Ovary (tissue), 3 donors: ENCODE measurements around the gene HEXD.

Source experiments
- CTCF ChIP-seq, 3 donors: fragments of 450-650 bp in 2 of 3; fragments of 200-600 bp in 1 of 3; IDR thresholded peaks; one replicate each; pipeline versions ENCODE4 v1.5.1 to v1.8.0; 2016 to 2022; ENCODE audit warnings: antibody characterized with exemption in 3 of 3, mild to moderate bottlenecking in 1 of 3
- EP300 ChIP-seq: sonication (generic); formaldehyde crosslinking; IDR thresholded peaks from one replicate; pipeline ENCODE4 v1.6.1; 2017; ENCODE audit warnings: antibody characterized with exemption
- POLR2A ChIP-seq: fragments of 450-650 bp; IDR thresholded peaks from one replicate; pipeline ENCODE4 v1.6.1; 2017; ENCODE audit warnings: antibody characterized with exemption, mild to moderate bottlenecking, moderate library complexity
- donor health status: DM: no; HTN: no; CAD: no.

- no peak for TF ChIP-seq CTCF (IDR thresholded peaks at IDR 0.05)
- TF ChIP-seq POLR2A: no peak
- no peak for TF ChIP-seq EP300
Measured at GRCh38 chr17:82475458-82475857, 57.3 kb downstream of the HEXD start.
